Kasumi-1 (cell line): ENCODE results near the gene C3orf20.
"Not testable (repeated sequence)": the region's sequence is repeated elsewhere in the genome, so short reads cannot be mapped to it uniquely, and the experiment has no call there.

Experiments used
- DNase-seq, 2 experiments: peaks; one replicate each; lab custom pipeline; 2025; lab: John Stamatoyannopoulos, UW

C3orf20 gene

GRCh38 chr3:14700891-14701290, 25.9 kb downstream of the C3orf20 start:
- no peak for DNase-seq

- no peak for DNase-seq
Measured at GRCh38 chr3:14701676-14702075, 26.7 kb downstream of the C3orf20 start.

DNA sequence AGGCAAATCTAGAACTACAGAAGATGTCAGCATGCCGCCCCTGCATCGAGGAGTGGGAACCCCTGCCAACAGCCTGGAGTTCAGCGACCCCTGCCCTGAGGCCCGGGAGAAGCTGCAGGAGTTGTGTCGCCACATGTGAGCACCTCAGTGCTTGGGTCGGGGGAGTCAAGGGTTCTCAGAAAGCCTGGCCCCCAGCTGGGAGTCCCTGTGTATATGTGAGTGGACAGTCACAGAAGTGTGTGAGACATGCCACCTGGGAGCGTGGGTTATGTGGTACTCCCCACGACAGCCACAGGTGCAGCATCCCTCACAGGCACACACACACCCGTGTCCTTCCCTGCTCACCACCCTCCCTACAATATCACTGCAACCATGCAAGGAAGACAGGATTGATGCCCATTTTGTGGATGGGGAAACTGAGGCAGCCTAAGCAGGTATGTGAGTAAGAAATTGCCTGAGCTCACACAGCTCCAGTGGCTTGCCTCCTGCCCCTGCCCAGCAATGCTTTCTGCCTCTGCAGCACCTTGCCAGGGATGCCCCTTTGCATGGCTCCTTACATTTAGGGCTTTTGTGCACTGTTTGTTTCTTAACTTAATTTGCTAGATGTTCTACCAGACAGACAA, 28.3 kb downstream of the C3orf20 start:
- no peak for DNase-seq

- no peak for DNase-seq
Measured at GRCh38 chr3:14703791-14704190, 28.9 kb downstream of the C3orf20 start.

DNA sequence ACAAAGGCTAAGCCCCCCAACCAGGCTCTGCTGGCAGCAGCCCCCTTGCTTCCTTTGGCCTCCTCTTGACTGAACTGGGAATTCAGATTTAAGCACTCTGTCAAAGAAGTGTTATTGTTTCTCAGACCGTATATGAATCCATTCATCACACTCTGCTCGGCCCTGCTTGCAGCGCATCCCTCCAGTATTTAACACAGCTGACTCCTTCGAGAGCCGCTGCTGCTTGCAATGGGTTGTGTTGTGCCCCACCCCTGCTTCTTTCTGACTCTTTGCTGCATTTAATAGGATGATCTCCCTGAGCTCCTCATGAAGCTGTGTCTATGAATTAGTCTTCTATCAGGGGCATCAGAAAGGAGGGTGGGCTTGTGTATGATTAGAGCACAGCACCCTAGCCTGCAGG, 31.2 kb downstream of the C3orf20 start:
- DNase-seq, result no peak

GRCh38 chr3:14716591-14716990, 41.6 kb downstream of the C3orf20 start:
- DNase-seq, result no peak

DNA sequence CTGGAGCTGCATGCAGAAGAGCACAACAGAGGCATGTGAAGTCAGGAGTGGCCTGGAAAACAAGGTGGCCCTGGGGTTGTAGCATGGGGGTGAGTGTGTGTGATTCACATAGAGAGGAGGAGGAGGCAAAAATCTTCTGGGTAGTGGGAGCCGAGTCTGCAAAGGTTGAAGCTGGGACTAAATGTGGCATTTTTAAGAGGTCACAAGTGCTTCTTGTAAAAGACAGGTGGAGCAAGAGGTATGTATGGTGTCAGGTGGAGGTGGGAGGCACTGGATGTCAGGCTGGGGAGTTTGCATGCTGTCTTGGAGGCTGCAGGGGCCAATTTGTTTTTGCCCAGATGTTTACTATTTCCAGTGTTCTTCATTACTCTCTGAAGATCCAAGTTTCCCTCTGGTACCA, 42.4 kb downstream of the C3orf20 start:
- DNase-seq, result no peak

DNA sequence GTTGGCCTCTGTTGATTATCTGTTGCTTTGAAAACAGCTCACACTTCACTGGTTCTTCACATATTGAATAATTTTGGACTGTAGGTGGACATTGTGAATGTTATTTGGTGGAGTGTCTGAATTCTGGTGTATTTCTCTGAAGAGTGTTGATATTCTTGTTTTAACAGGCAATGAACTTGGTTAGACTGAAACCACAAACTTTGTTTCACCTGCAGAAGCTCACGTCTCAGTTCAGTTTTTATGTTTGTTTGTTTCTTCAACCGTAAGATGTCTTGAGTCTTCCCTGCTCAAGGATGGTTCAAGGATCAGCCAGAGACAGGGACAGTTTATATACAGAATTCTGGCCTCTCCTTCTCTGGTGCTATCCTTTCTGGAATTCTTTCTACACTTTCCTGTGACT, 43.6 kb downstream of the C3orf20 start:
- no peak for DNase-seq

DNA sequence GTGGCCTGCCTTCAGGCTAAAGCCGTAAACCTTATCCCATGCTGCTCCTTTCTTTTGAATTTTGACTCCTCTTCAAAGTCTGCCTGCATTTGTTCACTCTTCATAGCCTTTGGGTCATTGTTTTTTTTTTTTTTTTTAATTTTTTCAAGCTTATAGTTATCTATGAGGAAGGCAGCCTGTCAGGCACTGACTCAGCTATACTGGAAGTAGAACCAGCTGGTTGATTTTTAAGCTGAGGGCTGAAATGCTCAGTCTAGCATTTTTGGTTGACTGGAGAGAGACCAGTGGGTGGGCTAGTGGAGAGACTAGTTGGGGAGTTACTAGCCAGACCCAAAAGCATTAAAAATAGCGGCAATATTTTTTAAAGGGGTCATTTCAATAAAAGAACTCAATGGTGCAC, 44.1 kb downstream of the C3orf20 start:
- DNase-seq, result no peak

- no peak for DNase-seq
Measured at GRCh38 chr3:14721126-14721864, 46.4 kb downstream of the C3orf20 start.

- DNase-seq, result no peak
Measured at GRCh38 chr3:14725013-14725412, 50.1 kb downstream of the C3orf20 start.

DNA sequence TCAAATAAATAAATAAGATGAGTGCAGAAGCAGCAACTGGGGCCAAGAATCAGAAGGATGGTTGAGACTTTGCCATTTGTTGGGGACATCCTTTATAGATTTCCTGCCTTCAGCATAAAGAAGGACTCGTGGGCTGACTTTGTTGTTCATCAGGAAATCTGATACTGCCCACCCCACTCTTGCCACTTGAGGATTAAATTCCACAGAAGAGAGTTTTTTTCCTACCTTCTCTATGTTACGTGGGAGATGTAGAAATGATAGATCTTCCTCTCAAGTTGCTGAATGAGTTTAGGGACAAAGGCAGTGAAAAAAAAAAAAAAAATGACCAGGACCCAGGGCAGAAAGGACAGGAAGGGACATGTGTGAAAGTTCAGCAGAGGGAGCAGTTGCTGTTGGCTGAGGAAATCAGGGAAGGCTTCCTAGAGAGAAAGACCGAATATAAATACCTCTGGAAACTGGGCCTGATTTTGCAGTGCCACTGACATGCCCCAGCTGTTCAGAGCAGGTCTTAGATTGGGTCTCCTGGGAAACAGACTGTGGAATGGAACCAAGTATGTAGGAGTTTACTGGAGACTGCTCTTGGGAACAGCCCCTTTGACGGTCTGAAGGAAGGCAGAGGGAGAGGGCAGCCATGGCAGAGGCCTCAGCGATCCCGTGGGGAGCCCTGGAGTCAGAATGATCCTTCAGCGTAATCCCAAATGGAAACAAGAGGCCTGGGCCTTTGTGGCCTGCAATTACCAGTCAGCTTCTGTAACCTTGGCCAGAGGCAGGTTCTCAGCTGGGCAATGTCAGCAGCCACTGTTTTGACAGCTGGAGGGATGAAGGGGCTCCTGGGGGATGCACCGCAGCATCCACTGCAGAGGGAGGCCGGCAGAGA, 50.9 kb downstream of the C3orf20 start:
- no peak for DNase-seq

DNA sequence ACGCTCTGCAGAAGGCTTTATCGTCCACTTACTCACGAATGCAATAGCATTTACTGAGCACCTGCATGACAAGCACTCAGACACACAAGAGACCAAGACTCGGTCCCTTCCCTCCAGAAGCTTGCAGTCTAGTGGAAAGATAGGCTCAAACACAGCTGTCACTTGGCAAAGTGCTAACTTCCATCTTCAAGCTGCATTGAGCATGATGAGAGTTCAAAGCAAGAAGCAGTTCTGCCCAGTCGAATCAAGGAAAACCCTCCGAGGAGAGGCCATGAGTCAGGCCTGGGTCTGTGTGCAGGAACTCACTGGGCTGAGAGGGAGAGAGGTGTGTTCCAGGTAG, 51.5 kb downstream of the C3orf20 start:
- no peak for DNase-seq

GRCh38 chr3:14728113-14728512, 53.2 kb downstream of the C3orf20 start:
- no peak for DNase-seq

- DNase-seq, result no peak
Measured at GRCh38 chr3:14730703-14731382, 55.9 kb downstream of the C3orf20 start.

GRCh38 chr3:14740983-14741382, 66.0 kb downstream of the C3orf20 start:
- no peak for DNase-seq

GRCh38 chr3:14741510-14741909, 66.6 kb downstream of the C3orf20 start:
- DNase-seq, result no peak

GRCh38 chr3:14744556-14744955, 69.6 kb downstream of the C3orf20 start:
- DNase-seq, result no peak

GRCh38 chr3:14750650-14751049, 75.7 kb downstream of the C3orf20 start:
- DNase-seq, result no peak

- DNase-seq, result not testable (repeated sequence)
Measured at GRCh38 chr3:14752979-14753378, 78.0 kb downstream of the C3orf20 start.

- DNase-seq, result no peak
Measured at GRCh38 chr3:14757153-14757700, 82.3 kb downstream of the C3orf20 start.

DNA sequence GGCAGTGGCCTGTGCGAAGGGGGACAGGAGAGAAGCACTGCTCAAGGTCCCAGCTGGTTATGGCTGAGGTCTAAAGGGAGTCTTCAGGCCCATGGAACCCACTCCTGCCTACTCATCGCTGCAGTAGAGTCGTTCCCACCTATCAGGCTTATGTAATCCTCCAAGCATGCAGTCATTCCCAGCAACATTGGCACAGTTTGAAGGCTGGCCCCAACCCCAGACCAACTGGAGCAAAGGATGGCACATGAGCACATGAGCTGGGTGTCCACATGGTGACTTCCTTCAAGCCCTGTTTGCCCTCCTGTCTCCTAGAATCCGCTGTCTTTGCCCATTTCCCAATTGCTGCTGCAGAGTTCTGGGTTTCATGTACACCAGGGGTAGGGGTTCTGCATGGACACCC, 83.4 kb downstream of the C3orf20 start:
- no peak for DNase-seq
